Stimulated activated CD4-positive, alpha-beta T cell treated with anti-CD3 and anti-CD28 coated beads, Interleukin-4, amount 100 ng/mL, for 1 hour (primary cell): ENCODE results near the gene MST1.

Experiments
- DNase-seq: peaks from one replicate; pipeline ENCODE4 v3.0.0-alpha.2; 2020

MST1 gene

DNA sequence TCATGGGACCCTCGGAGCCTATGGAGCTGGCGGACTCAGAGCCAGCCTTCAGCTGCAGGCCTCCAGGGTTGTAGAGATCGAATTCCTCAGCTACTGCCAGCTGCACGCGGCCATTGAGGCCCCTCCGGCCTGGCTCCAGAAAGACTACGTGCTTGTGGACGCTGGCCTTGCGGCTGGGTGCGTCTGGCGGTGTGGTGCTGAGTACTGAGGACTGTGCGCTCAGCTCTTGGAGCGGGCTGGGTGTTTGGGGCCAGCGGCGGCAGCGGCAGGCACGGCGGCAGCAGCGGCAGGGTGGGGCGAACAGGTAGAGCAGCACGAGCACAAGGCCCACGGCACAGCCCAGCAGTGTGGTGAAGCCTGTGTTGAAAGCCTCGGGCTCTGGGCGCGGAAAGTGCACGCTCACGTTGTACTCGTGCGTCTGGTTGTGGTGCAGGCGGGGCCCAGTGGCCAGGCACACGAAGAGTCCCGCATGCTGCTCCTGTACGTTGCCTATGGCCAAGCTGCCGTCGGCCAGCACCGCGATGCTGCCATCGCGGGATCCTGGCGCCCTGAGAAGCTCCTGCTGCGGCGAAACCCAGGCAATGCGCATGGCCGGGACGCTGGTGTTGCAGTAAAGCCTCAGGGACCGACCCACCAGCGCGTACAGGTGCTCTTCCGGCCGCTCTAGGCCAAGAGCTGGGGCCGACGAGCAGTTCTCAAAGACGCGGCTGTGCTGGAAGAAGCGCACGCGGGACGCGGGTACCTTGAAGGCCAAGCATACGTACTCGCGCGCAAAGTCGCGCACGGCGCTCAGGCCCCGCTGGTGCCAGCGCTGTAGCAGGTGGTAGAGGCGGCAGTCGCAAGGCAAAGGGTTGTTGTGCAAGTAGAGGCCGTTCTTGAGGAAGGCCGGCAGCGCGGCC, 28.9 kb upstream of the MST1 start:
- no peak for DNase-seq

DNA sequence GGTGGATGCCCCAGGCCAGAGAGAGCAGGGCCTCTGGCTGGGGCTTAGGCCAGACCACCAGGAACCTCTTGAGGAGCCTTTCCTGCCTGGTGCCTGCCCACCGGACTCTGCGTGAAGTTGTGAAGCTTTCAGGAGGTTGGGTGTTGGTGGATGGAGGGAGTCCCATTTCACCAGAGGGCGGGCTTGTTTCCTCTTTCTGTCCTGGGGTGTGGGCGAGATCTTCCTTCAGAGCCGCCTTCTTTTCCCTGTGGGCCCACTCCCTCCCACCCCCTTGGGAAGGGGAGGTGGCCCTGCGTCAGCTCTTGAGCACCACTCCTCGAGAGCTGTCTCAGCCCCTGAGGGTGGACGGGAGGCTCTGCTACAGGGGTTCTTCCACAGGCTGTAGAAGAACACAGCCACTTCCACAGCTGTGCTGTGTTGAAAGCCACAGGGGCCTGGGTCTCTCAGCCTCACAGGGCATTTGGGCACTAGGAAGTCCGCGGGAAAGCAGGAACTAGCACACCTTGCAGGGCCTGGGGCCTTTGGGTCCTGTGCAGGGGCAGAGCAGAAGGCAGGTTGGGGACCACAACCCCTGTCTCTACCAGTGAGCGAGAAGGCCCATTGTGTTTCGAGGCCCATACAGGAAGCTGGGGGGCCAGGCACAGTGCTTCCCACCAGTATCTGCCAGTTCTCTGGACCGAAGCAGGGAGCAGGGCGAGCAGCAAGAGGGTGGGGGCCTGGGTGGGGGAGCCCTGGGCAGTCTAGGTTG, 28.1 kb upstream of the MST1 start:
- DNase-seq = no peak

DNA sequence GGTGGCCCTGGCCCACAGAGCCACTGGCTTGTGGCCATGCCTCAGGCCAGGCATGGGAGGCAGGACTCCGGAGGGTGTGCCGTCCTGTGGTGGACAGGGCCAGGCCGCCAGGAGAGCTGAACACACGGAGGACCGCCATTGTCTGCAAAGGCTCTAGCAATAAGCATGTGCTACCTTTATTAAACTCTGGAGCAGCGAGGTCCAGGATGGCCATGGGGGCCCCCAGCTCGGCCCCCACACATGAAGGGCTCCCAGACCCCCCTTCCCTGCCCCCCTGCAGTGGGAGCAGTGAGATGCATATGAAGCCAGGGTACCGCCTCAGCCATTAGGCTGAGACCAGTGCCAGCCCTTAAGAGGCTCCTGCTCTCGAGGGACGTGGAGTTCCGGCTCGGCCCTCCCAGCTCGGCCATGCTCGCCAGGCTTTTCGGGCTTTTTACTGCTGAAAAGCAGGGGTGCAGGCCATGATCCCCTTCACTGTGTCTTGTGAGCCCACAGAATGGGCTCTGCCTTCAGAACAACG, 27.5 kb upstream of the MST1 start:
- no peak for DNase-seq

DNA sequence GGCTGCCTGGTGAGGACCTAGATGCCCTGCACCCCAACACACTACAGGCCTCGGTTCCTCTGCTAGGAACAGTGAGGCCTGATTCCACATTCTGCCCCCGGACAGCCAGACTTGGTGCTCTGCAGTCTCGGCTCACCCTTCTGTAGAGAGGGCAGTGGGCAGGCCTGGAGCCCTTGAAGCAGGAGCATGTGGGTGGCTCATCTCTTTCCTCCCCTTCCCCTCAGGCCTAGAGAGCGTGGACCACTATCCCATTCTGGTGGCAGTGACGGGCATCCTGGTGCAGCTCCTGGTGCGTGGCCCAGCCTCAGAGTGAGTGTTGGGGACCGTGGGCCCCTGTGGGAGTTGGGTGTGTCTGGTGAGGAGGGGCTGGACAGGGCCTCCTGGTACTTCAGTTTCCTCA, 26.9 kb upstream of the MST1 start:
- no peak for DNase-seq

DNA sequence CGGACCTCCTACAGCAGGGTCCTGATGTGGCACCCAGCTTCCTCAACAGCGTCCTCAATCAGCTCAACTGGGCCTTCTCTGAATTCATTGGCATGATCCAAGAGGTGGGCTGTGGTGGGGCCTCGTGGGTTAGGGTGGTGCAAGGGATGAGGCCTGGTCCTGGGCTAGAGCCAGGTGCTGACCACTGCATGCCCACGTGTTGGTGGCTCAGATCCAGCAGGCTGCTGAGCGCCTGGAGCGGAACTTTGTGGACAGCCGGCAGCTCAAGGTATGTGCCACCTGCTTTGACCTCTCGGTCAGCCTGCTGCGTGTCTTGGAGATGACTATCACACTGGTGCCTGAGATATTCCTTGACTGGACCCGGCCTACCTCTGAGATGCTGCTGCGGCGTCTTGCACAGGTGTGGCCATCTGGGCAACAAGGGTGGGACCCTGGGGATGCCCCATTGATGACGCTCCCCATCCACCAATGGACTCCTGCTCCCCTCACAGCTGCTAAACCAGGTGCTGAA, 26.4 kb upstream of the MST1 start:
- no peak for DNase-seq

DNA sequence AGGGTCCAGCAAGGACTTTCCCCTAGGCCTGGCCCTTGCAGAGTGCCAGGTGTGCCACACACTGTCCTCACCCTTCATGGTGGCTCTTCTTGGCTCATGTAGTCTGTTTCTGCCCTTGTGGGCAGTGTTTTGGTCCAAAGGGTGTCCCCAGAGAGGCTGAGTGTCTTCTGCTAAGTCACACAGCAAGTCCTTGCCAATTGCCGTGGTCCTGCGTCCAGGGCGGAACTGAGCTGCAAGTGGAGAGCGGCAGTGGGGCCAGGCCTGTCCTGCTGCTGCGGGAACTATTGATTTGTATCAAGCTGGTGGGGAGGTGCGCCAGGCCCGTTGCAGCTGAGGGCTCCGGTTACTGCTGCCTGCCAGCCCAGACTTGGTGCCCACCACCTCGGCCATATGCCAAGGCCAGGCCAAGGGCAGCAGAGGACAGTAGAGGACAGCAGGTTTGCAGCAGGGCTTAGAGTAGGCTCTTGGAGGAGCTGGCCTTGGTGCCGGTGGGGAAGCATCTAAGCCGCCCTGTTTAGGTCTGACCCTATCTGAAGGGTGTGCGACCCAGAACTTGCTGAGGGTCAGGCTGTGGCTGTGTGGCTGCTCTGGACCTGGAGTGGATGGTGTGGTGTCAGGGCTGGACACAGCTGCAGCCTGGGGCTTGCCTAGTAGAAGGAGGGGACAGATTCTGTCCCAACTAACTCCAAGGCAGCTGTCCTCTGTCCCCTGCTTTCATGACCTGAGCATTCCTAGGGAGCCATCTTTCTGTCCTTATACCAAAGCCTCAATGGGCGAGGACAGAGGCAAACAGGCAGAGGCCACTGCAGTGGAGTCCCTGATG, 25.7 kb upstream of the MST1 start:
- no peak for DNase-seq

DNA sequence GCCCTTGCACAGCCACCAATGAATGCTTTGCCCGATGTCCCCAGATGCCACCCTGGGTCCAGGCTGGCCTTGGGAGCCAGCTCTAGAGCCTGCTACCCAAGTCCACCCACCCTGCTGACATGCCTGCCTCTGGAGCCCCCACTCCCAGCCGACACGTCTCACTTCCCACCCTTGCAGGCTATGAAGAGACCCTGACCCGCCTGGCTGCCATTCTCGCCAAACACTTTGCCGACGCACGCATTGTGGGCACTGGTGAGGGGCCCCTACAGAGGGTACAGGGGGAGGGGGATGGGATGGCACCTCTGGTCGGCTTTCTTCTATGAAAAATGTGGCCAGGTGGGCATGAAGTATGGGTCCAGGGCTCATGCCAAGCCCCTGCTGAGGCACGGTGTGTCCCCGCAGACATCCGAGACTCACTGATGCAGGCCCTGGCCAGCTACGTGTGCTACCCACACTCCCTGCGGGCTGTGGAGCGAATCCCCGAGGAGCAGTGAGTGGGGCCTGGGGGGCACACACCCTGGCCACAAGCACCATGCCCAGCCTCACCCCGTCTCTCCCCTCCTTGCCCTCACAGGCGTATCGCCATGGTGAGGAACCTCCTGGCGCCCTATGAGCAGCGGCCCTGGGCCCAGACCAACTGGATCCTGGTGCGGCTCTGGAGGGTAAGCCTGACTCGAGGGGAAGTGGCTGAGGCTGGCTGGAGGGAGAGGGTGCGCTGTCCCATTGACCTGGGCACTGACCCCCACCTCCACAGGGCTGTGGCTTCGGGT, 24.2 kb upstream of the MST1 start:
- DNase-seq = no peak

DNA sequence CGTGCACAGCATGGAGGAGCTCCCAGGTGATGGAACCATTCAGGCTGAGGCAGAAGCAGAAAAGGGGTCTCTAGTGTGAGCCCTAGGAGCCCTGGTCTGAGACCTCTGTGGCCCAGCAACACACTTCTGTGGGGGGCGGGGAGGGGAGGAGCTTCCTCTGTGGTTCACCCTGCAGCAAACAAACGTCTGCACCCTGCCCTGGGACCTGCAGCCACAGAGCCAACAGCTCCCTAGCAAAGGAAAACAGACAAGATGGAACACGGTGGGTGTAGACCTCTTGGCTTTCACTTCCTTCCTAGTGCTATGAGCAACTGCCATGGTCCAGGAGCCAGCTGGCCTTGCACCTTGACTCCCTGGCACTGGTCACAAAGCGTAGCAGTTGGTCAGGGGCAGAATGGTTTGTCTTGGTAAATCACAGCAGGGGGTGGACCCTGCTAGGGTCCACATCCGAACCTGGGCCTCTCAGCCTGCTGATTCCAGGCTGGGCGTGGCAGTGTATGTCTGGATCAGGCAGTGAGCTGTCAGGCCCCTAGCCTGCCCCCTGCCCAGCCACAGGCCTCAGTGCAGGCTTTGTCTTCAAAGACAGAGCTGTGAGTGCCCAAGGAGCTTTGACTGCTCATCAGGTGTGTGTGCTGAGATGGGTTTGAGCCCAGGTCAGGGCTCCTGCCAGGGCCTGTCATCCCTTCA, 23.5 kb upstream of the MST1 start:
- DNase-seq = no peak

DNA sequence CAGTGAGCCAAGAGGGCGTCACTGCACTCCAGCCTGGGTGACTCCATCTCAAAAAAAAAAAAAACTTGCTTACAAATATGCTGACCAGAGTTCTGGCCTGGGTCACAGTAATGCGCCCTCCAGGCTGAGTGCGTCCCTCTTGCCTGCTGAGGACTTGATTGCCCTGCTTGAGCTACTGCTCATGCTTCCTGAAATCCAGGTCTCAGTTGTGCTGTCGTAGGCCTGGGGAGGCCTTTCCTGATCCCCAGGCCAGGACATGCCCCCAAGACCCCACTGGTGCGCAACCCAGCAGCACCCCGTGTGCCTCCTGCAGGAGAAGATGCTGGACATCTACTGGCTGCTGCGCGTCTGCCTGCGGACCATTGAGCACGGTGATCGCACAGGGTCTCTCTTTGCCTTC, 22.9 kb upstream of the MST1 start:
- DNase-seq = no peak

DNA sequence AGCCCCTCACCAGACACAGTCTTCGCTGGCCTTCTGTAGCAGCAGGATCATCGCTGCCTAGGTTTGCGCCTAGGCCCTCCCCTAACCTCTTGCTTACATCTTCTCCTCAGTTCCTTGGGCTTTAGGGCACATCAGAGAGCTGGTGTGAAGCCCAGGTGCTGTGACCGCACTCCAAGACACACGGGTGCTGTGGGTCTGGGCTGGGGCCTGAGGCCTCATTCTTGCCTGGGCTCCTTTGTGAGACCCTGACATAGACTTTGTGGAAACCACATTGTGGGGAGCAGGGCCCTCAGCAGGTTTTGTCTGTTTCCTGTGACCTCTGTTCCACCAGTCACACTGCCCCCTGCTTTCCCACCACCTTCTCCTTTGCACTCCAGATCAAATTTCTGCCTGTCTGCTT, 22.2 kb upstream of the MST1 start:
- no peak for DNase-seq

DNA sequence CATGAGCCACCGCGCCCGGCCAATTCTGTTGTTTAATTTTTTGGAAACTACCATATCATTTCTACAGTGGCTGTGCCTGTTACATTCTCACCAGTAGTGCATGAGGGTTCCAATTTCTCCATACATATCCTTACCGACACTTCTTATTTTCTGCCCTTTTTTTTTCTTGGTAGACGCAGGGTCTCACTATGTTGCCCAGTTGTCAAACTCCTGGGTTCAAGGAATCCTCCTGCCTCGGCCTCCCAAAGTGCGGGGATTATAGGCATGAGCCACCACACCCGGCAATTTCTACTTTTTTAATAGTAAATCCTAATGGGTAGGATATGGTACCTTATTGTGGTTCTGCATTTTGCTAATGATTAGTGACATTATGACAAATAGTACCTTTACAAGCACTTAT, 20.6 kb upstream of the MST1 start:
- no peak for DNase-seq

DNA sequence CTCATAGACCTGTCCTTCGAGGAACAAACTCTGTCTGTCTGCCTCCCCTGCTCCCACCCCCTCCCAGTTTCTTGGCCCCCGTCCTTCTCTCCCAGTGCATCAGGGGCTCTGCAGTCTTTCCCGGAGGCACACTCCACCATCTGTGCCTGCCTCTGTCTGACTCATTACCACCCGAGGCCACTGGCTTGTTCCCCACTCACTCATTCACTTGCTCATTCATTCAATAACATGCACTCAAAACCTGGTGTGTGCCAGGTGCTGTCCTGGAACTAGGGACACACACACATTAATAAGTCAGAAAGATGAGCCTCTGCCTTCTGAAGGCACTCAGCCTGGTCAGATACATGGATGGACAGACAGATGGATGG, 17.8 kb upstream of the MST1 start:
- DNase-seq = no peak

DNA sequence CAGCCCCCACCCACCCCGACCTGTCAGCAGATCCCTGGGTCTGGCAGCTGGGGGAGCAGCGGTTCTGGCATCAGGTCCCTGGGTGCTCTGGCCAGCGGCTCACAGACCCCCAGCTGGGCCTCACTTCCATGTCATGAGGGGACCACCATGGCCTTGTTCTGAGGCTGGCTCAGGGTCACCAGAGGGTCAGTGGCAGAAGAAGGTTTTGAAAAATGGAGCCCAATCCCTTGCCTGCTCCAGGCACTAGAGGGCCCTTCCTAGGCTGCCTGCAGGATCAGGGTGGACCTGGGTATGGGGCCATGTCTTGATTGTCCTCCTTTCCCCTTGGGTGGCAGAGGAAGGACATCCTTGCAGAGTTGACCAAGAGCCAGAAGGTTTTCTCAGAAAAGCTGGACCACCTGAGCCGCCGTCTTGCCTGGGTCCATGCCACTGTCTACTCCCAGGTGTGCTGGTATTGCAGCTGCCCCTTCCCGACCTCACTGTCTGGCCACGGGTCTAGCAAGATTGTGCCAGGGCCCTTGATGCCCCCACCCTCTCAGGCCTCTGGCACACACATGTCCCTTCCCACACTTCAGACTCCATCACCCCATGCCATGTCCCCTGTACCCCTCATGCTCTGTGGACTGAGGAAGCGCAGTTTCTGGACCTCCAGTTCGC, 17.3 kb upstream of the MST1 start:
- DNase-seq = no peak

DNA sequence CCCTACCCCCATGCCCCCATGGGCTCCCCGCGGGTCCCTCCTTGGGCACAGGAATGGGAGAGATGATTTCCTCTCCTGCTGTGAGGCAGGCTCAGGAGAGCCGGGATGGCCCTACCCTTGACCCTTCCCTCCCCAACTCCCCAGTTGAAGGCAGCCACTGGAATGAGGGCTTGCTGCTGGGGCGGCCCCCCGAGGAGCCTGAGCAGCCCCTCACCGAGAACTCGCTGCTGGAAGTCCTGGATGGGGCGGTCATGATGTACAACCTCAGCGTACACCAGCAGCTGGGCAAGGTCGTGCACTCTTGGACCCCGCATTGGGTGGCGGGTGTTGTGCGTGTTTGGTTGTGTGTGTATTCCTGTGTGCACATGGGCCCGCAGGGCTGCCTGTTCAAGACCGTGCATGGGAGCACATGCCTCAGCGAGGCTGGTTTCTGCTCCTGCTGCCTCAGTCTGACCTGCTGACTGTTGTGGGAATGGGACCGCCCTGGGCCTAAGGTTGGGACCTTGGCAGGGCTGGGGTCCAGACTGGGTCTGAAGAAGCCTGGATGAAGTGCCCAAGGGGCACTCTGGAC, 16.2 kb upstream of the MST1 start:
- no peak for DNase-seq

DNA sequence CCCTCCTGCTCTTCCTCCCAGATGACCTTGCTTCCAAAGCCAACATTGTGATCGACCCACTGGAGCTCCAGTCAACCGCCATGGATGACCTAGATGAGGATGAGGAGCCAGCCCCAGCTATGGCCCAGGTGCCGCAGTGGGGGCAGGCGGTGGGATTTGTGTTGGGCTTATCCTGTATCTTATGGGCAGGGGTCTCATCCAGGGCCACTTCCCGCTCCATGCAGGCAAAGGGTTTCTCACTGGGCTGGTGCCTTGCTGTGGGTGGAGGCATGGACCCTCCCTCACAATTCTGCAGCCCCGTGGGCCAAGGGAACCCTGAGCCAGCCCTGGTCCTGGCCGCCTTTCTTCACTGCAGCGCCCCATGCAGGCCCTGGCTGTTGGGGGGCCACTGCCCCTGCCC, 15.4 kb upstream of the MST1 start:
- DNase-seq = no peak

DNA sequence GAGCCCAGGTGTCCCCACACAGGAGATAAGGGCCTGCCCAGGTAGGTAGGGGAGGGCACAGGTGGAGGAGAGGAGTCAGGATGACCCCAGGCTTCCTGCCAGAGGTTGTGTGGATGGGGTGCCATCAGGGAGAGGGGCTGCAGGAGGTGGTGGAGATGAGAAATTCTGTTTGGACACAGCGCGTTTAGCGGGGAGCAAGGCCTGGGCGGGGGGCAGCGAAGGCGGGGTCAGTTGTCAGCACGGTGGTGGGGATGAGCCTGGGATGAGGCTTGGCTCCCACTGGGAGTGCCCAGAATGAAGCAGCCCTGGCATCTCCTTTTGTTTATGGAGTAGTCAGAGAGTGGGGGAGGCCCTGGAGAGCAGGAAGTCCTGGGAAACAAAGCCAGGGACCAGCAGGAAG, 14.7 kb upstream of the MST1 start:
- DNase-seq = no peak

DNA sequence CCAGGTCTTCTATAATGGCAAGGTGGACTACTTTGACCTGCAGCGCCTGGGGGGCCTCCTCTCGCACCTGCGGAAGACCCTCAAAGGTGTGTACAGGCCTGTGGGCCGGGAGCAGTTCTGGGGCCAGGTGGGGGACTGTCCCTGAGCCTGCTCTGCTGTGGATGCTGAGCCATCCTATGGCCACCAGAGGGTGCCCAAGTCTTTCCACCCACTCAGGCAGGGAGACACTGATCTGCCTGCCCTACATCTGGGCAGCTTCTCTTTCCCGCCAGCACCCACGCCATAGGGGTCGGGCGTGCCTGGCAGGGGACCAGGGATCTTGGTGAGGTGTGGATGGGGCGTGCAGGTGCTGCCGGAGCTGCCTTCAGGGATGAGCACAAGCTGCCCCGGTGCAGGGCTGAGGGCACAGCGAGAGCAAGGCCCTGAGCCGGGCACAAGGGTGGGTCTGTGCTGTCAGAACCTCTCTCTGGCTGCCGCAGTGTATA, 14.2 kb upstream of the MST1 start:
- peak; percentile 61 for DNase-seq

DNA sequence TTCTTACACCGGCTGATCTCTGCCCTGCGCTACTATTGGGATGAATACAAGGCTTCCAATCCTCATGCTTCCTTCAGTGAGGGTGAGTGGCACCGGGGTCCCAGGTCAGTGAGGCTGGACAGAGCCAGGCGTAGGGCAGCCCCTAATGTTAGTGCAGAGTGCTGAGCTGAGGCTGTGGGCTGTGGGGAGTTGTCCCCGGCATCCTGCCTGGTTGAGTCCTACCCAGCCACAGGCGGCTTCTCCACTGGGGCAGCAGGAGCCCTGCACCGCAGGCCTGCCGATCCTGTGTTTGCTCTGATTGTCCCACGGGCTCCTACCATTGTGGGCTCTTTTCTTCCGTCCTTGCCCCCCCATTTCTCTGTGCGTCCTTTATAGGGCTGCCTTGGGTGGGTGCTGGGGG, 13.4 kb upstream of the MST1 start:
- no peak for DNase-seq

DNA sequence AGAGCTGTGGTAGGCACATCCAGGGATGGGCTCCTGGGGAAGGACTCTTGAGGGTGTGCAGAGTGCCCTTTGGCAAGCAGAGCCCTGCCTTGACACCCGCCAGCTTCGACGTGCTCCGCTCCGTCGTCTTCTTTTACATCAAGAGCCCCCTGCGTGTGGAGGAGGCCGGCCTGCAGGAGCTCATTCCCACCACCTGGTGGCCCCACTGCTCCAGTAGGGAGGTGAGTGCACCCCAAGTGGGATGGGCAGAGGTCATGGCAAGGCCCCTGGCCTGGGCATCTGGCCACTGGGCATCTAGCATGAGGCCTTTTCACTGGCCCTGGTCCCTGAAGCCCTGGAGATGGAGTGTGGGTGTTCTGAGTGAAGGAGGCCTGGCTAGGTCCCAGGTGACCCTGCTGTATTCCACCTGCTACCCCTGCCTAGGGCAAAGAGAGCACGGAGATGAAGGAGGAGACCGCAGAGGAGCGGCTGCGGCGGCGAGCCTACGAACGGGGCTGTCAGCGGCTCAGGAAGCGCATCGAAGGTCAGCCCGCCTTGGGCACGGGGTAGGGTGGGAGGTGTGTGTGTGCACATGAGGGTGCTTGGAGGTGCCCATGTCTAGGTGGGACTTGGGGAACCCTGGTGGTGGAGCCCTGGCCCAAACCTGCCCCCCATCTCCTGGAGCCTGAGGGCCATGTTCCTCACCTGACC, 12.3 kb upstream of the MST1 start:
- no peak for DNase-seq
